Bone marrow (tissue), 2 donors: ENCODE measurements around the gene LRR1.
"Not testable (repeated sequence)": the region's sequence is repeated elsewhere in the genome, so short reads cannot be mapped to it uniquely, and the experiment has no call there.

Source experiments
- DNase-seq, 2 donors: peaks; one replicate each; lab custom pipeline; 2025; lab: John Stamatoyannopoulos, UW

The LRR1 gene

GRCh38 chr14:49623941-49624839 lies 25.4 kb downstream of the LRR1 start:
- no peak for DNase-seq

DNA sequence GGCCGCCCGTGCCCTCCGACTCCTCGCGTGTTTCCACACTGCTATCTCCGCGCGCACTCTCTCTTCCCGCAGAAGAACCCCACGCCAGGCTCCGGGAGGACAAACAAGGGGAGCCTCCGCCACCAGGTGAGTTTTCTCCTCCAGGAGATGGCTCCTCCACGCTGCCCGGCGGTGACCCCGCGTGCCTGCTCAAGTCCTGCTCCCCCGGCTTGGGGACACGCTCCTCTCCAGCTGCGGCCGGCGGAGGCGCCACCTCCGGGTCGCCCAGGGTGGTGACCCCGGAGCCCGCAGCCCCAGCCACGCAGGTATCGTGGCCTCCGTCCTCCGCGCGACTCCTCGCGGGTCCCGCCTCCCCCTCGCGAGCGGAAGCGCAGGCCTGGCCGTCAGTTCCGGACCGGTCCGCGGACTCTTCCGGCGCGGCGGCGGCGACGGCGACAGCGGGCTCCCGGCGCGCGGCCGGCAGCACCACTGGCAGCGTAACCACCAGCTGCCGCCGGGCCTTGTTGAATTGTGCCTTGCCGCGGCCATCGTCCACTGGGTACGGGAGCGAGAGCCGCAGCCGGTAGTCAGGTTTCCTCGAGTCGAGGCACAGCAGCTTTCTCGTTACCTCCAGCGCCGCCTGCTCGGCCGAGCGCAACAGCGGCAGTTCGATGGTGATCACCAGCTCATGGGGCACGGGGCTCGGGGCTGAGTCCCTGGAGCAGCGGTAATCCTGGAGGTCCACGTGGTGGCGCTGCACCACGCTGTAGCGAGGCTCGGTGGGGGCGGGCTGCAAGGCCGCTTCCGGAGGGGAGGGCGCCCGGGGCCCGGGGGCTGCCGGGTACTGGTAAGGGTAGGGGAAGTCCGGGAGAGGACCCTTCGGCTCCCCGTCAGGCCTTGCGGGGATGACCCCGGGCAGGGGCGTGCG lies 35.2 kb downstream of the LRR1 start:
- DNase-seq: peak; percentile 76 to 83

DNA sequence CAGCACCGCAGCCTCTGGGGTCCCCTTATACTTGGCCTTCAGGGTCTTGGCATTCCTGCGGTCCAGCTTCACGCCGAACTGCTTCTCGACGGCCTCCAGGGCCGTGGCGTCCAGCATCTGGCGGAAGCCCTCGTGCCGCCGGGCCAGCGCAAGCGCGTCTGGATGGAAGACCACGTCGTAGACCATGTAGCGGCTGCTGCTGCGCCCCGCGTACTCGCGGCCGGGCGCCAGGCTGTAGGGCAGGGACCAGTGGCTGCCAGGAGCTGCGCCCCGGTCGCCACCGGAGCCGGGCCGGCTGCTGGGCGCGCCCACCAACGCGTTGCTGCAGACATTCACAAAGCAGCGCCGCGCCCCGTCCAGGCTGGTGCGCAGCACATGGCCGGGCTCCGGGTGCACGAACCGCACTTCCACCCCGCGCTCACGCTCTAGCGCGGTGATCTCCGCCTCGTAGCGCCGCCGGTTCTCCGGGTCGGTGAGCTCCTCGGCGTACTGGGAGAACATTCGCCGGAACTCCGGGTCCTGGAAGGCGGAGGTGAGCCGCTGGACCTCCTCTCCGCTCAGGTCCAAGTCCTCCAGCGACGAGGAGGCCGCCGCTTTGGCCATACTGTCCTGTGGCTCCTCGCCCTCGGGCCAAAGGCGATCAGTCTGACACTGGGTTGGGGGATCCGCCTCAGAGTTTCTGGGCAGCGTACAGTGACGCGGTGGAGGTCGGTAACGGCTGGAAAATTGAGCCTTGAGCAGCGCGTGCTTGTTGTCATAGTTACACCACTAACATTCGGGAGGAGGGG lies 36.0 kb downstream of the LRR1 start, which contains the start of gene DNAAF2:
DNAAF2 (minus strand) TSS at position 698 of the 788 bp plus-strand sequence; CDS start at position 603, 95 bp downstream.
- DNase-seq: peak; percentile 24 to 52

DNA sequence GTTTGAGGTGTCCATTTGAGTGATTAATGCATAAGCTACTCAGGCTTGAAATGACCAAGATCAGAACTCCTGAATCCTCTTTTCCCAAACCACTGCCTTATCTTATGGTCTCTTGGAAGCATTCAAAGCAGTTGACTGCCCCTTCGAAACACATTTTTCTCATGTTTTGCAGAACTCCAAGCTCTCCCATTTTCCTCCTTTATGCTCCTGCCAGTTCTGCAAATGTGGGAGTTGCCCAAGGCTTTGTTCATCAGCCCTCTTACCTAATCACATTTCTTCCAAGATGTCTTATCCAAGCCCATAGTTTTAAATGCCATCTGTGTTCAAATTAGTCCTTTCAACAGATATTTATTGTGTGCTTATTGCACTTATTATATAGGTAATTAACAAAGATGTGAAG lies 38.1 kb downstream of the LRR1 start:
- DNase-seq: no peak

DNA sequence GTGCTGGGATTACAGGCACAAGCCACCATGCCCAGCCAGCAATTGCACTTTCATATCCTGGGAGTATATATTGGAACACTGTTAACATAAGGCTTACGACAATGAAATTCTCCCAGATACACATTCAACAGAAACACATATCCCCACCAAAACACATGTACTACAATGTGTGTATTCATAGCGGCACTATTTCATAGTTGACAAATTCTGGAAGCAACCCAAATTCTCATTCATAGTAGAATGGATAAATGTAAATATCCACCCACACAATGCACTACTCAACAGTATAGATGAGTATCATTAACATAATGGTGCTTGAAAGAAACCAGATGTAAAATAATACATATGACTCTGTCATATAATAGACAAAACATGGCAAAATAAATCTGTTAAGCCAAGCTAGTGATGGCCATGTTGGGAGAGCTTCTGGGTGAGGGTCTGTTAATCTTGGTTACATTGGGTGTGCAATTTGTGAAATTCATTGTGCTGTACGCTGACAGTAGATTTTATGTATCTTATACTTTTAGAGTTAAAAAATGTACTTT lies 38.9 kb downstream of the LRR1 start:
- no peak for DNase-seq

DNA sequence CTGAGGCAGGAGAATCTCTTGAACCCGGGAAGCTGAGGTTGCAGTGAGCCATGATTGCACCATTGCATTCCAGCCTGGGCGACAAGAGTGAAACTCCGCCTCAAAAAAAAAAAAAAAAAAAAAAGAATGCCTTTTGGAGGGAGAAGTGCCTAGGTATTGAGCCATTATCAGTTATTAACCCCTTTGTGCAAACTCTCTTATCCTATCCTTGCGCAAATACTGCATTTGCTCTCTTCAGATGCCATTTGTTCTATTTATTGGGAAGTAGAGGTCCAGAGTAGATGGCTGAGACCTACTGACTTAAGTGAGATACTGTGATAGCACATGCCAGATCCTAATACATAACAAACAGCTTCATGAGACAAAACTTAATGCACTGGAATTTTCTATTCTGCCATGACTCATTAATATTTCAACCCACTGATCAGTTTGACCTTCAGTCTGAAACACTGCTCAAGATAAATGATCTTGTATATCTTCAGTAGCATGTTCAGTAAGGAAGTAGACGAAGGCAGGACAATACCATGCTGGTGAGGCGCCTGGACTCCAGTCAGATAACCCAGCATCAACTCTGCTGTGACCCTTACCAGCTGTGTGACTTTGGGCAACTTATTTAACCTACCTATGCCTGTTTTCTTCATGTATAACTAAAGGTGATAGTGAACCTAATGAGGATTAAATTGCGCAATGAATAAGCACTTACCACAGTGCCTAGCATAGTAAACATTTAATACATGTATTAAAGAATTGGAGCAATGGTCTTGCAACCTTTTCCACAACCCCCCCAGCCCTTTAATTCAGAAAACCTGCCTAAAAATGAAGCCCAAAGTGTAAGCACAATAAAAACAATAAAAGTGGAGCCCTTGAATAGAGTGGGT lies 42.0 kb downstream of the LRR1 start:
- DNase-seq: no peak

- no peak for DNase-seq
Observed at GRCh38 chr14:49641697-49642129, 43.0 kb downstream of the LRR1 start.

DNA sequence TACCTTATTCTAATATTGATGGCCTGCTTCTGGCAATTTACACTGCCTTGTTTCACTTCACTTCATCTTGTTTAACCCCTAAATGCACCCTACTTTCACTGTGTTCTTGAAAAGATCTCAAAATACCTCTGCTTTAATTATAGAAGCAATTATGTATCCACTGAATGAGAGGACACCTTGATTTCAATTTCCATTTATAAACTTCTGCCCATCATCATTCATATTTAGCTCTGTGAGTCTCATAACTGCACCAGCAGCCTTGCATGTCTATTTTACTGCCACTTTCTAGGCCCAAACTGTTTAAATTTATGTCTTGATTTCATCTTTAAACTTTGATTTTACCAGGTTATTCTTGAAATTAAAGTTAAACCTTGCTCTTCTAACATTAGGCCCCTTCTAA lies 43.4 kb downstream of the LRR1 start:
- DNase-seq: no peak

- DNase-seq: no peak
Observed at GRCh38 chr14:49653508-49653907, 54.8 kb downstream of the LRR1 start.

DNA sequence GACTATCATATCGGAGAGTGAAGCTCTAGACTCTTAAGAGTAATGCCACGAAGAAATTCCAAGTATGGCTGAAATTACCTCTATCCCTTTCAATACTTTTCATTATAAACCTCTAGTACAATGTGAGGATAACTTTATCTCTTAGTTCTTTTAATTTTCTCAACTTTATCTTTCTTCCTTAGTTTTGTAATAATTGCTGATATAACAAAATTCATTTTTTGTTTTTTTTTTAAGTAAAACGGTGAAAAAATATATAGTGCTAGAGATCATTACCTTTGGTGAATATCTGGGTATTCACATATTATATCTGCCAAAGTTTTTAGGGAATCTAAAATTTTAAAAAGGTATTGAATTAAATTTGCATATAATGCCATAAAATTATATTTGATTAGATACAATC lies 55.8 kb downstream of the LRR1 start:
- DNase-seq: no peak

DNA sequence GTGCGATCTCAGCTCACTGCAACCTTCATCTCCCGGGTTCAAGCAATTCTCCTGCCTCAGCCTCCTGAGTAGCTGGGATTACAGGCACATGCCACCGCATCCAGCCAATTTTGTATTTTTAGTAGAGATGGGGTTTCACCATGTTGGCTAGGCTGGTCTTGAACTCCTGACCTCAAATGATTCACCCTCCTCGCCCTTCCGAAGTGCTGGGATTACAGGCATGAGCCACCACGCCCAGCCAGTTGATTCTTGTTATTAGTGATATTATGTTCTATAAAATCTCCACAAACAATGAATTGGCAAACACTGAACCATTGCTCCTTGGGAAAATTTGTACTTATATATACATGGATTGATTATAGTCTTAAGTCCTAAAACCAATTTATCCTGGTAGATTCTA lies 58.8 kb downstream of the LRR1 start:
- not testable (repeated sequence) for DNase-seq

DNA sequence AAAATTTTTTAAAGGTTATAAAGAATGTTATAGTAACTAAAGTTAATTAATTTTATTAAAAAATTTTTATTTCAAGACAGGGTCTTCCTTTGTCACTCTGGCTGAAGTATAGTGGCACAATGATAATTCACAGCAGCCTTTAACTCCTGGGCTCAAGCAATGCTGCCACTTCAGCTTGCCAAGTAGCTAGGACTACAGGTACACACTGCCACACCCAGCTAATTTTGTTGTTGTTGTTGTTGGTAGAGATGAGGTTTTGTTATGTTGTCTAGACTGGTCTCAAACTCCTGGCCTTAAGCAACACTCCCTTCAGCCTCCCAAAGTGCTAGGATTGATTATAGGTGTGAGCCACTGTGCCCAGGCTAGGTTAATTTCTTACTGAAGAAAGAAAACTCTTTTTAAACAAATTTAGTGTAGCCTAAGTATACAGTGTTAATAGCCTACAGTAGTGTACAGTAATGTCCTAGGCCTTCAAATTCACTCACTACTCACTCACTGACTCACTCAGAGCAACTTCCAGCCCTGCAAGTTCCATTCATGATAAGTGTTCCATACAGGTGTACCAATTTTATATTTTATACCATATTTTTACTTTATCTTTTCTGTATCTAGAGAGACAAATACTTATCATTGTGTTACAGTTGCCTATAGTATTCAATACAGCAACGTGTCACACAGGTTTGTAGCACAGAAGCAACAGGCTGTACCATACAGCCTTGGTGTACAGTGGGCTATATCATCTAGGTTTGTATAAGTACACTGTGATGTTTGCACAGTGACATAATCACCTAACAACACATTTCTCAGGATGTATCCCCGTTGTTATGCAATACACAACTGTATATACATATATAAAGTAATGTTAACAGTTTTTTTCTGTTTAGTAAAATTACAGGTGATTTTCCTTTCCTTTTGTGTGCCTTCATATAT lies 61.1 kb downstream of the LRR1 start:
- no peak for DNase-seq
